GM08714 (cell line): ENCODE results near the gene ATP1A3.

Experiments
- H3K4me3 ChIP-seq: fragments of 200-500 bp; sonication (Bioruptor generic); 2 replicates; pipeline ENCODE4 v1.5.1; 2014; ENCODE audit warnings: mild to moderate bottlenecking, low read length, inconsistent platforms
- ZNF274 ChIP-seq: IDR thresholded peaks from 2 replicates; pipeline ENCODE4 v1.6.1; 2012; ENCODE audit warnings: mild to moderate bottlenecking, low read depth, low read length

The ATP1A3 gene

GRCh38 chr19:41984961-41985360 lies 9.1 kb downstream of the ATP1A3 start:
- no peak for TF ChIP-seq ZNF274
- no peak overlapping the region for H3K4me3 ChIP-seq

- TF ChIP-seq ZNF274 = no peak
- no peak overlapping the region for H3K4me3 ChIP-seq
Measured at GRCh38 chr19:41981724-41982123, 12.3 kb downstream of the ATP1A3 start.

DNA sequence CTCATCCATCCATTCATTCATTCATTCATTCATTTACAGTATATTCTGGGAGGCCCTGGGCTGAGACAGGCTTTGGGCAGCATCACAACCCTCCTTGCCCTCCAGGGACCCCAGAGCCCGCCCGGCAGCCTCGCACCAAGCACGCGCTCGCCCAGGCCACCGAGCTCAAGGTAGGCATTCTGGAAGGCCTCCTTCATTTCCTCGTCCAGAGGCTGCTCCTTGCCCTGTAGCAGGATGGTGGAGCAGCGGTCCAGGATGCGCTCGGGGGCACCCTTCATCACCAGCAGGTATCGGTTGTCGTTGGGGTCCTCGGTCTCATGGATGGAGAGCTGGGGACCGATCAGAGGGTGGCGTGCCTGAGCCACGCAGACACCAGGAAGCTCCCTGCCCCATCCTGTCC lies 15.6 kb downstream of the ATP1A3 start:
- no peak overlapping the region for H3K4me3 ChIP-seq
- TF ChIP-seq ZNF274 = no peak

DNA sequence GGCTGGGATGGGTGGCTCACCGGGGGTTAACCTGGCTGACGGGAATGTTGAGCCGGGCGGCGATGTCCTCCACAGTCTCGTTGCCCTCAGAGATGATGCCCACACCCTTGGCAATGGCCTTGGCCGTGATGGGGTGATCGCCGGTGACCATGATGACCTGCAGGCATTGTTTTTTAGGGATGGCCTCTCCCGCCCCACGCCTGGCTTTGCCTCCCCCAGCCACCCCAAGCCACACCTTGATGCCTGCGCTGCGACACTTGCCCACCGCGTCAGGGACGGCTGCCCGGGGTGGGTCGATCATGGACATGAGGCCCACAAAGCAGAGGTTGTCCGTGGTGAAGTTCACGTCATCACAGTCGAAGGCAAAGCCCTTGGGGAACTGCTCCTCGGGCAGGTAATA lies 16.1 kb downstream of the ATP1A3 start:
- no peak for TF ChIP-seq ZNF274
- no peak overlapping the region for H3K4me3 ChIP-seq

DNA sequence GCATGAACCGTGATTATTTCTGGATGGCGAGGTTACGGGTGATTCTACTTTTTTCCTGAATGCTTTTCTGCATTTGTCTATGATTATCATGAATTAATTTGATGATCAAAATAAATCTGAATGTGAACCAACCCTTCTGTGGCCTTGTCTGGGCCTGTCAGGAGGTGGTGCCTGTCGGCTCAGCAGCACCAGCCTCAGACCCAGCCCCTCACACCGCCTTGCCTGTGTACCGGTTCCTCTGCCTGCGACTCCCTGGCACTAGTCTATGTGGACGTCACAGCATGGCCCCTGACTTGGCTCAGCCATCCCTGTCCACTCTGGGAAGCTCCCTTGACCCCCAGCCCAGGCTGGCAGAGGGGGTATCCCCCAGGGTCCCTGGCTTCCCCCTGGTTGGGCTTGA lies 19.4 kb downstream of the ATP1A3 start:
- TF ChIP-seq ZNF274 = no peak
- H3K4me3 ChIP-seq = no peak overlapping the region

DNA sequence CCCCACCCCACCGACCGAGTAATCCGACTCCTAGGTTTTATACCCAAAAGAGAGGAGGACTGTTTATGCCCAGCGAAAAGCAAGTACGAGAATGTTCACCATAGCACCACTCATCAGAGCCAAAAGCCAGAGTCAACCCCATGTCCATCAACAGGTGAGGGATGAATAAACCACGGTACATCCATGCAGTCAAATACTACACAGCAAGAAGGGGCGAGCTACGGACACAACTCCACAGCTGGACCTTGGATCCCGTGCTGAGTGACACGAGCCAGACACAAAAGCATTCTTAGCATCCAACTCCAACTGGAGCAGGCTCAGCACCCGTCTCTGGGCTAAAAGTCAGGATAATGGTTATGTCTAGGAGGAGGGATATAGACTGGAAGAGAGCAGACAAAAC lies 22.7 kb downstream of the ATP1A3 start:
- TF ChIP-seq ZNF274 = no peak
- no peak overlapping the region for H3K4me3 ChIP-seq

GRCh38 chr19:41969772-41970458 lies 24.1 kb downstream of the ATP1A3 start:
- no peak overlapping the region for H3K4me3 ChIP-seq
- no peak for TF ChIP-seq ZNF274

GRCh38 chr19:41968751-41969595 lies 25.1 kb downstream of the ATP1A3 start:
- TF ChIP-seq ZNF274 = no peak
- H3K4me3 ChIP-seq = no peak overlapping the region

- no peak overlapping the region for H3K4me3 ChIP-seq
- TF ChIP-seq ZNF274 = no peak
Measured at GRCh38 chr19:41967054-41967783, 26.8 kb downstream of the ATP1A3 start.

GRCh38 chr19:41965106-41965505 lies 28.9 kb downstream of the ATP1A3 start:
- no peak for TF ChIP-seq ZNF274
- no peak overlapping the region for H3K4me3 ChIP-seq

GRCh38 chr19:41960973-41961372 lies 33.1 kb downstream of the ATP1A3 start:
- H3K4me3 ChIP-seq = no peak overlapping the region
- no peak for TF ChIP-seq ZNF274

DNA sequence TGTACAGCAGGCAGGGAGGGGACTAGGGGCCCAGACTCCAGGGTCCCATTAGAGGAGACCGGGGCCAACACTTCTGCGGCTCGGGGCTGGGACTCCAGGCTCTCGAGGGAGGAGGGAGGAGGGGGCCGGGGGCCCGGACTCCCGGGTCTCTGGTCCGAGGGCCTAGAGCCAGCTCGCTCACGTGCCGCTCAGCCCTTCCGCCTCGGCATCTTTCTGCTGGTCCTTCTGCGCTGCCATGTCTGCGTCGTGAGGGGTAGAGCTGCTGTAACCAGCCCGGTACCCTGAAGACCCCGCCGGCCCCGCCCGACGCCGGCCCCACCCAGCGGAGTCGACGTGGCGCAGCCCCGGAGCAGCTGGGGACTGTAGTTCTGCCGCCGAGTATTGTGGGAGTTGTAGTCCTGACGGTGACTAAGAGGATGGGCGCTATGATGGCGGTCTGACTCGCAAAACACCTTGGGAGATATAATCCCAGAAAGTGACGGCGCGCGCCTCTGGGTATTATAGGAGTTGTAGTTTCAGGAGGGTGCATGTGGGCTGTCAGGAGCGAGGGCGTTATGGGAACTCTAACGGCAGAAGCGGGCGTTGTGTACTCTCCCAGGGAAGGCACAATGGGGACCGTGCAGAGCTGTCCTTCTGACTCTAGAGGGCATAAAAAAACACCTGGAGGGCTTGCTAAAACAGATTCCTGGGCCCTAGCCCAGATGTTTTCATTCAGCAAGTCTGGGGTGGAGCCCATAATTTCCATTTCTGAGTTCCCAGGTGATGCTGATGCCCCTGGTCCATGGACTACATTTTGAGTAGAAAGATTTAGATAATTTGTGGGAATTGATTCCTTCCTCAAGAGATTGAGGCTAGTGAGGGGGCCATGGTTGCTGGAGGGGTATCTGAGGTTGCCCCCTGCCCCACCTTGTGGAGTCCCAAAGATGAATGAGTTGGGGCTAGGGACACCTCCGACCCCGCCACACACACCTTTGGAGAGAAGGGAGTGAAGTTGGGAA lies 34.7 kb downstream of the ATP1A3 start, which contains the start of gene RABAC1:
Gene RABAC1 (minus strand): TSS at position 266 of the 998 bp plus-strand sequence. CDS start 29 bp downstream, at position 237.
- no peak for TF ChIP-seq ZNF274
- peak within 1 kb of the TSS; percentile 76 for H3K4me3 ChIP-seq

- TF ChIP-seq ZNF274 = no peak
- H3K4me3 ChIP-seq = peak overlapping the region; percentile 76
Measured at GRCh38 chr19:41958367-41959055, 35.5 kb downstream of the ATP1A3 start.
